ENCODE measurements around the gene HBE1. TPM values are rescaled to one million over a fixed set of nuclear protein-coding genes. Genes with fewer than 3 reads are reported as not detected.

The HBE1 gene
- total RNA-seq, 1 donor from 2014 or later, result not detected

DNA sequence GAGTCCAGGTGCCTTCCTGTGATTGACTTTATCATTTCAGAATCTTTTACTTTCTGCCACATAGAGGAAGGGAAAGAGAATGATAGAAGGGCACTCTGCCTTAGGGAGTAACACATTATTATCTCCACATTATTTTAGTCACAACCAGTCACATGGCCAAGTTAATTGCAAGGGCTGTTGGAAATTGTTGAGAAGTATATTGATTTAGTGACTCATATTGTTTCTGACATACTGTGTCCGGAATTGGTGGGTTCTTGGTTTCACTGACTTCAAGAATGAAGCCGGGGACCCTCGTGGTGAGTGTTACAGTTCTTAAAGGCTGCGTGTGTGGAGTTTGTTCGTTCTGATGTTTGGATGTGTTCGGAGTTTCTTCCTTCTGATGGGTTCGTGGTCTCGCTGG is 23.3 kb upstream of the HBE1 start:
- TF ChIP-seq, protein P1, sequence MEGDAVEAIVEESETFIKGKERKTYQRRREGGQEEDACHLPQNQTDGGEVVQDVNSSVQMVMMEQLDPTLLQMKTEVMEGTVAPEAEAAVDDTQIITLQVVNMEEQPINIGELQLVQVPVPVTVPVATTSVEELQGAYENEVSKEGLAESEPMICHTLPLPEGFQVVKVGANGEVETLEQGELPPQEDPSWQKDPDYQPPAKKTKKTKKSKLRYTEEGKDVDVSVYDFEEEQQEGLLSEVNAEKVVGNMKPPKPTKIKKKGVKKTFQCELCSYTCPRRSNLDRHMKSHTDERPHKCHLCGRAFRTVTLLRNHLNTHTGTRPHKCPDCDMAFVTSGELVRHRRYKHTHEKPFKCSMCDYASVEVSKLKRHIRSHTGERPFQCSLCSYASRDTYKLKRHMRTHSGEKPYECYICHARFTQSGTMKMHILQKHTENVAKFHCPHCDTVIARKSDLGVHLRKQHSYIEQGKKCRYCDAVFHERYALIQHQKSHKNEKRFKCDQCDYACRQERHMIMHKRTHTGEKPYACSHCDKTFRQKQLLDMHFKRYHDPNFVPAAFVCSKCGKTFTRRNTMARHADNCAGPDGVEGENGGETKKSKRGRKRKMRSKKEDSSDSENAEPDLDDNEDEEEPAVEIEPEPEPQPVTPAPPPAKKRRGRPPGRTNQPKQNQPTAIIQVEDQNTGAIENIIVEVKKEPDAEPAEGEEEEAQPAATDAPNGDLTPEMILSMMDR (IDR thresholded peaks at IDR 0.05; ENCODE audit: insufficient read depth, low read length, poor library complexity, severe bottlenecking), result no peak
- DNase-seq (ENCODE audit: low read depth), result no peak
- no peak overlapping the region for H3K4me3 ChIP-seq (ENCODE audit: low read depth, low read length)
- no peaks in the 10 kb centered on the region for H3K27me3 ChIP-seq (ENCODE audit: control insufficient read depth, insufficient read depth, low read length)
- H3K36me3 ChIP-seq (ENCODE audit: control insufficient read depth, insufficient read depth, low read length), result no peaks in the 10 kb centered on the region

DNA sequence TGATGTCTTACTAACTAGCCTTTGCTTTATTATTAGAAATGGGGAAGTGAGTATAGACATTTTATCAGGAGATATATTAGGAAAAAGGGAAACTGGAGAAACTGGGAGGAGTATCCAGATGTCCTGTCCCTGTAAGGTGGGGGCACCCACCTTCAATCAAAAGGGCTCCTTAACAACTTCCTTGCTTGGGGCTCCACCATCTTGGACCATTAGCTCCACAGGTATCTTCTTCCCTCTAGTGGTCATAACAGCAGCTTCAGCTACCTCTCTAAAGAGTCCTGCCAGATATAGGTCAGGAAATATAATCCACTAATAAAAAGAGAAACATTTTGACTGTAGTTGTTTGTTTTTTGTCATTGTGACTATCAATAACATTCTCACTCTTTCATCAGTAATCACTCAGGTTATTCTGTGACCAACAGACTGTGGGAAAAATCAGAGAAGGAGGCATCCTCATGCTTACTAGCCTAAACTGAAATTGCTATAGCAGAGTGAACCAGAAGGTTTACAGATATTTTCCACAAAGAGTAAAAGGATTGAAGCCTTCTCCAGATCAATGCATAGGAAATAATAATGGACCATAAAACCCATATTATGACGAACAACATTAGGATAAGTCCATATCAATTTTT is 21.6 kb upstream of the HBE1 start:
- no peaks in the 10 kb centered on the region for H3K36me3 ChIP-seq (ENCODE audit: control insufficient read depth, insufficient read depth, low read length)
- no peak for DNase-seq (ENCODE audit: low read depth)

DNA sequence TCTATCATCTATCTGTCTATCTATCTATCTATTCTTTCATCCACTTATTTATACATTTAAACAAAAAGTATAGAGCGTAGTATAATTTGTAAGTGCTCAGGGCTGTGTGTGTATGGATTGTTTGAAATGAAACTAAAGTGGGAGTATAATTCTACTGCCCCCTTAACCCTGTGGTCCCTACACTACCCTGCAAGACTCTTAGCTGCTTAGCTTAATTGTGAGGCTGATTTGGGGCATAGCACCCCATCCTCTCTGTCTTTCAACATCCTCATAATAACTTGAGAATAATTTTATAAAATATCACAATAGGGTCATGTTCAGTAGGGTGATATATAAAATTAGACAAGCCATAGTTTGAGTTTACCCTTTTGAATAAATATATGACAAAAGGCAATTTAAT is 20.4 kb upstream of the HBE1 start:
- no peak overlapping the region for H3K4me3 ChIP-seq (ENCODE audit: low read depth, low read length)
- TF ChIP-seq, protein P1 (IDR thresholded peaks at IDR 0.05; ENCODE audit: insufficient read depth, low read length, poor library complexity, severe bottlenecking), result no peak
- H3K36me3 ChIP-seq (ENCODE audit: control insufficient read depth, insufficient read depth, low read length), result no peaks in the 10 kb centered on the region
- H3K27me3 ChIP-seq (ENCODE audit: control insufficient read depth, insufficient read depth, low read length), result no peaks in the 10 kb centered on the region
- DNase-seq (ENCODE audit: low read depth), result no peak

More for the DNA sequence above, 21.6 kb upstream of the HBE1 start:
- no peaks in the 10 kb centered on the region for H3K27me3 ChIP-seq (ENCODE audit: control insufficient read depth, insufficient read depth, low read length)
- TF ChIP-seq, protein P1 (IDR thresholded peaks at IDR 0.05; ENCODE audit: insufficient read depth, low read length, poor library complexity, severe bottlenecking), result peak; percentile 68
- H3K4me3 ChIP-seq (ENCODE audit: low read depth, low read length), result no peak overlapping the region

DNA sequence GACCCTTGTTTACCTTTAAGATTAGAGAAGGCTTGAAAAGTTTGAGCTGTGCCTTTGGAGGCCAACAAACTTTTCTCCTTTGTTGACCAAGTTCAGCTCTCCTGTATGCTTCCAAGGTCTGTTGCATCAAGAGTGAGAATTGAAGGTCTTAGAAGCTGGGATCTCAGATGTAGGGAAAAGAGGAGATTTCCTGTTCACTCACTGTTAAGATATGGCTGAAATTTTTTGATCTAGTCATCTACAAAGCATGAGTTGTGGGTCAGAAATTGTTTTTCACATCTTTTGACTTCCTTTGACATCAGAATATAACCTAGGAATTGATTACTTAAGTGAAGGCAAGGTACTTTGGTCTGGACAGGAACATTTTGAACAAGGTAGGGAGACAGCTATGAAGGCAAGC is 20.0 kb upstream of the HBE1 start:
- H3K36me3 ChIP-seq (ENCODE audit: control insufficient read depth, insufficient read depth, low read length), result no peaks in the 10 kb centered on the region

DNA sequence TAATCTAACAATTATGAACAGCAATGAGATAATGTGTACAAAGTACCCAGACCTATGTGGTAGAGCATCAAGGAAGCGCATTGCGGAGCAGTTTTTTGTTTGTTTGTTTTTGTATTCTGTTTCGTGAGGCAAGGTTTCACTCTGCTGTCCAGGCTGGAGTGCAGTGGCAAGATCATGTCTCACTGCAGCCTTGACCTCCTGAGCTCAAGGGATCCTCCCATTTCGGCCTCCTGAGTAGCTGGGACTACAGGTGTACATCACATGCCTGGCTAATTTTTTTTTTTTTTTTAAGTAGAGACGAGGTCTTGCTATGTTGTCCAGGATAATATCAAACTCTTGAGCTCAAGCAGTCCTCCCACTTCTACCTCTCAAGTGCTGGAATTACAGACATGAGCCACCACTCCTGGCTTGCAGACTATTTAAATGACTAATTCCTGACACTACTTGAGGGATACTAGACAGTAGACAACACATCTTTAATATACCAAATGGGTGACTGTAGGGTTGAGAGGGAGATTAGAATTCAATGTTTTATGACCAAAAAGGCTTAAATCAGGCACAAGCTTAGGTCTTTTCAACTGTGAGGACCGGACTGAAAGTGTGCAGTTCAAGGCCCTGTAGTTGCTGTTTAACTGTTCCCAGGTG is 19.3 kb upstream of the HBE1 start:
- TF ChIP-seq, protein P1 (IDR thresholded peaks at IDR 0.05; ENCODE audit: insufficient read depth, low read length, poor library complexity, severe bottlenecking), result no peak
- H3K36me3 ChIP-seq (ENCODE audit: control insufficient read depth, insufficient read depth, low read length), result no peaks in the 10 kb centered on the region
- H3K27me3 ChIP-seq (ENCODE audit: control insufficient read depth, insufficient read depth, low read length), result no peaks in the 10 kb centered on the region
- no peak overlapping the region for H3K4me3 ChIP-seq (ENCODE audit: low read depth, low read length)
- no peak for DNase-seq (ENCODE audit: low read depth)

More for the DNA sequence above, 20.0 kb upstream of the HBE1 start:
- Histone ChIP-seq H3K27me3 (ENCODE audit: control insufficient read depth, insufficient read depth, low read length) (no peaks in the 10 kb centered on the region), H3K4me3 (ENCODE audit: low read depth, low read length) (no peak overlapping the region)
- TF ChIP-seq, protein P1 (IDR thresholded peaks at IDR 0.05; ENCODE audit: insufficient read depth, low read length, poor library complexity, severe bottlenecking), result no peak
- DNase-seq (ENCODE audit: low read depth), result no peak

All from kidney epithelial cell (primary cell).